ENCODE results near the gene OSBP.

GRCh38 chr11:59615637-59616395 is at the start of gene OSBP:
- TF ChIP-seq CTCF (IDR thresholded peaks at IDR 0.05 in 4 of 5, conservative IDR thresholded peaks at IDR 0.05 in 1 of 5), result peak in 2 of 5 experiments; percentile 7 to 38
- TF ChIP-seq POLR2A (IDR thresholded peaks at IDR 0.05), result peak; percentile 91 to 93
